H1 (cell line): ENCODE data around the gene CCDC141. TPM values are rescaled to one million over a fixed set of nuclear protein-coding genes. Genes with fewer than 3 reads are reported as not detected.
A peak's percentile ranks its signal among the peaks of the same experiment; 100 is the strongest.

Experiments
- CTCF ChIA-PET: fragments of 300-600 bp; sonication (Branson Sonifier 250); formaldehyde crosslinking; loops from one replicate; lab custom pipeline; 2021; ENCODE audit not compliant: partially characterized antibody; lab: Charles Lee
- POLR2A ChIA-PET: fragments of 300-600 bp; sonication (Branson Sonifier 250); formaldehyde crosslinking; loops from one replicate; lab custom pipeline; 2021; ENCODE audit warnings: inconsistent platforms; ENCODE audit not compliant: partially characterized antibody; lab: Charles Lee
- DNase-seq, 2 experiments: peaks; one replicate each; pipeline versions ENCODE4 v3.0.0 to v3.0.0-alpha.2; 2010 to 2022; ENCODE audit warnings: low spot score in 2 of 2, low read depth in 1 of 2, mixed read lengths in 1 of 2
- FAIRE-seq: peaks from 2 replicates; lab custom pipeline; 2011; peaks lifted over from hg19 to GRCh38; lab: Jason Lieb, UNC
- H2AFZ ChIP-seq: 2 replicates; pipeline ENCODE4 v1.8.1; 2012; ENCODE audit warnings: low read length, inconsistent platforms
- H2AK5ac ChIP-seq: 2 replicates; pipeline ENCODE4 v1.6.1; 2013; ENCODE audit warnings: low read depth, low read length
- H2BK120ac ChIP-seq: replicated peaks from 2 replicates; pipeline ENCODE3; 2013; ENCODE audit warnings: low read depth, low read length, inconsistent platforms
- H2BK12ac ChIP-seq: 2 replicates; pipeline ENCODE4 v1.6.1; 2013; ENCODE audit warnings: low read depth, low read length
- H2BK15ac ChIP-seq: 2 replicates; pipeline ENCODE4 v1.6.1; 2013; ENCODE audit warnings: low read length
- H2BK20ac ChIP-seq: 2 replicates; pipeline ENCODE4 v1.6.1; 2013; ENCODE audit warnings: low read length
- H2BK5ac ChIP-seq: 2 replicates; pipeline ENCODE4 v1.6.1; 2013; ENCODE audit warnings: low read depth, low read length
- H3K14ac ChIP-seq: 2 replicates; pipeline ENCODE4 v1.6.1; 2013; ENCODE audit warnings: inconsistent platforms; ENCODE audit not compliant: insufficient read length
- H3K18ac ChIP-seq: 2 replicates; pipeline ENCODE4 v1.6.1; 2013; ENCODE audit warnings: low read length; ENCODE audit errors: extremely low read depth
- H3K23ac ChIP-seq: 2 replicates; pipeline ENCODE4 v1.6.1; 2013; ENCODE audit warnings: inconsistent platforms; ENCODE audit not compliant: insufficient read length
- H3K23me2 ChIP-seq: 2 replicates; pipeline ENCODE4 v1.6.1; 2013; ENCODE audit warnings: low read depth, low read length
- H3K27ac ChIP-seq: 2 replicates; pipeline ENCODE4 v1.6.1; 2011; ENCODE audit warnings: low read depth, low read length, inconsistent platforms
- H3K27me3 ChIP-seq, 4 experiments: replicated peaks in 1 of 4; 1 replicate in 1 of 4; 2 replicates in 3 of 4; pipeline versions ENCODE4 v1.6.1 to v1.8.1; 2011 to 2013; ENCODE audit warnings: low read length in 3 of 4, mild to moderate bottlenecking in 3 of 4, inconsistent platforms in 2 of 4, mixed read lengths in 2 of 4, moderate library complexity in 1 of 4; ENCODE audit not compliant: control insufficient read depth in 3 of 4, insufficient read depth in 3 of 4; ENCODE audit errors: extremely low read depth in 1 of 4
- H3K36me3 ChIP-seq, 4 experiments: 2 replicates each; pipeline versions ENCODE4 v1.6.1 to v1.8.1; 2011 to 2013; ENCODE audit warnings: mild to moderate bottlenecking in 4 of 4, low read length in 3 of 4, moderate library complexity in 2 of 4, control low read depth in 1 of 4, inconsistent platforms in 1 of 4; ENCODE audit not compliant: insufficient read depth in 4 of 4, control insufficient read depth in 2 of 4
- H3K4ac ChIP-seq: replicated peaks from 2 replicates; pipeline ENCODE3; 2013; ENCODE audit warnings: low read length, low read depth, mixed read lengths, inconsistent platforms; ENCODE audit not compliant: insufficient read length
- H3K4me1 ChIP-seq, 4 experiments: replicated peaks in 1 of 4; 1 replicate in 1 of 4; 2 replicates in 3 of 4; pipeline versions ENCODE4 v1.6.1 to v1.8.1; 2011 to 2013; ENCODE audit warnings: low read length in 3 of 4, inconsistent platforms in 2 of 4, mixed read lengths in 1 of 4; ENCODE audit not compliant: insufficient read depth in 4 of 4, control insufficient read depth in 3 of 4
- H3K4me2 ChIP-seq, 2 experiments: 2 replicates each; pipeline versions ENCODE4 v1.6.1 to v1.8.1; 2011 to 2013; ENCODE audit warnings: low read depth in 2 of 2, low read length in 2 of 2, control low read depth in 1 of 2, inconsistent platforms in 1 of 2, mild to moderate bottlenecking in 1 of 2; ENCODE audit not compliant: insufficient read depth in 1 of 2
- H3K4me3 ChIP-seq, 4 experiments: fragments of 200-600, 300-600 bp in 1 of 4; sonication (generic), shearing (Covaris generic), sonication (Bioruptor Twin) in 1 of 4; 2 replicates each; pipeline versions ENCODE4 v1.5.1 to v1.8.1; 2011 to 2016; ENCODE audit warnings: low read length in 4 of 4, low read depth in 3 of 4, control low read depth in 2 of 4, inconsistent platforms in 2 of 4, mild to moderate bottlenecking in 2 of 4, mixed read lengths in 1 of 4, moderate library complexity in 1 of 4; ENCODE audit not compliant: insufficient read depth in 2 of 4; ENCODE audit errors: extremely low read depth in 1 of 4
- H3K56ac ChIP-seq: replicated peaks from 2 replicates; pipeline ENCODE3; 2013; ENCODE audit warnings: low read depth, mild to moderate bottlenecking, mixed read lengths, low read length, inconsistent platforms; ENCODE audit not compliant: insufficient read length
- H3K79me1 ChIP-seq: 2 replicates; pipeline ENCODE4 v1.6.1; 2013; ENCODE audit warnings: low read depth, low read length, control low read depth
- H3K79me2 ChIP-seq, 2 experiments: 2 replicates each; pipeline versions ENCODE4 v1.6.1 to v1.8.1; 2012 to 2013; ENCODE audit warnings: low read length in 2 of 2, mild to moderate bottlenecking in 2 of 2, inconsistent platforms in 1 of 2; ENCODE audit not compliant: insufficient read depth in 2 of 2, control insufficient read depth in 1 of 2
- H3K9ac ChIP-seq, 4 experiments: replicated peaks in 1 of 4; 1 replicate in 1 of 4; 2 replicates in 3 of 4; pipeline versions ENCODE4 v1.6.1 to v1.8.1; 2011 to 2013; ENCODE audit warnings: low read depth in 3 of 4, low read length in 3 of 4, control low read depth in 2 of 4, mild to moderate bottlenecking in 2 of 4, moderate library complexity in 2 of 4, inconsistent platforms in 1 of 4; ENCODE audit errors: extremely low read depth in 1 of 4
- H3K9me3 ChIP-seq, 2 experiments: 2 replicates each; pipeline versions ENCODE4 v1.6.1 to v1.8.1; 2012 to 2013; ENCODE audit warnings: mild to moderate bottlenecking in 2 of 2, moderate library complexity in 2 of 2, control low read depth in 1 of 2, inconsistent platforms in 1 of 2, low read depth in 1 of 2, low read length in 1 of 2, mixed read lengths in 1 of 2; ENCODE audit not compliant: insufficient read depth in 2 of 2
- H4K20me1 ChIP-seq, 2 experiments: replicated peaks in 1 of 2; 2 replicates each; pipeline versions ENCODE3 to v1.8.1; 2011 to 2013; ENCODE audit warnings: inconsistent platforms in 2 of 2, low read length in 2 of 2, mild to moderate bottlenecking in 1 of 2; ENCODE audit not compliant: insufficient read depth in 2 of 2, control insufficient read depth in 1 of 2
- H4K5ac ChIP-seq: 2 replicates; pipeline ENCODE4 v1.6.1; 2013; ENCODE audit warnings: low read length, low read depth, mixed read lengths, inconsistent platforms; ENCODE audit not compliant: insufficient read length
- H4K8ac ChIP-seq: 2 replicates; pipeline ENCODE4 v1.8.0; 2013; ENCODE audit warnings: mild to moderate bottlenecking, moderate library complexity, low read length, inconsistent platforms; ENCODE audit not compliant: insufficient read depth; ENCODE audit errors: extremely low read depth
- H4K91ac ChIP-seq: replicated peaks from 2 replicates; pipeline ENCODE3; 2013; ENCODE audit warnings: low read length, mixed read lengths, inconsistent platforms; ENCODE audit not compliant: insufficient read length
- CREB1 ChIP-seq: IDR thresholded peaks from 2 replicates; pipeline ENCODE4 v1.6.1; 2012; ENCODE audit warnings: inconsistent platforms
- KDM4A ChIP-seq: IDR thresholded peaks from one replicate; pipeline ENCODE4 v1.7.1; 2012; ENCODE audit warnings: low read depth, mild to moderate bottlenecking, moderate library complexity, low read length, inconsistent platforms; ENCODE audit not compliant: severe bottlenecking
- SRF ChIP-seq: IDR thresholded peaks from 2 replicates; pipeline ENCODE4 v1.6.1; 2011; ENCODE audit warnings: mild to moderate bottlenecking, low read depth, low read length, moderate library complexity
- WGBS, 2 experiments: shearing (Covaris generic) in 1 of 2; methylation state at CpG; one replicate each; pipeline versions ENCODE4 v1.1.6 to v1.1.7; 2013 to 2015; ENCODE audit warnings: low lambda C conversion rate in 2 of 2, mixed read lengths in 2 of 2, inconsistent platforms in 1 of 2, low coverage in 1 of 2, missing lambda C conversion rate in 1 of 2; ENCODE audit not compliant: insufficient replicate concordance in 2 of 2, insufficient coverage in 1 of 2, insufficient read length in 1 of 2; ENCODE audit errors: extremely low coverage in 1 of 2, missing lambda C conversion rate in 1 of 2; 5-methylcytosine and 5-hydroxymethylcytosine counted together
- polyA plus RNA-seq, 7 experiments: library from polyadenylated mRNA; depleted of rRNA in 3 of 7; stranded (reverse) in 5 of 7; unstranded in 2 of 7; fragments of >200 nt in 5 of 7; fragments of 200-250 nt in 2 of 7; gene quantifications; 1 replicate in 5 of 7; 2 replicates in 1 of 7; 4 replicates in 1 of 7; pipeline versions ENCODE4 v1.2.1 to v1.2.3, GENCODE V29; 2011 to 2013; ENCODE audit warnings: missing spikeins in 2 of 7, mixed read lengths in 2 of 7
- total RNA-seq: library from RNA; stranded (reverse); fragmentation: NEBNext Ultra II Directional; extraction: Animal tissue kit (Norgen Biotek cat#: 25700); gene quantifications from 2 replicates; pipeline ENCODE4 v1.2.1, GENCODE V29; 2021
- TF ChIP-seq, protein P1 (sequence below): IDR thresholded peaks from 2 replicates; pipeline ENCODE4 v1.6.1; 2011; ENCODE audit warnings: low read depth, mild to moderate bottlenecking, low read length; ENCODE audit not compliant: insufficient read depth

CCDC141 gene
- total and polyA plus RNA-seq, 2 of the 8 experiments (the other 6 are each of a cell fraction or from before 2014, with no cell fraction given) = 0.56 to 21.6 TPM

DNA sequence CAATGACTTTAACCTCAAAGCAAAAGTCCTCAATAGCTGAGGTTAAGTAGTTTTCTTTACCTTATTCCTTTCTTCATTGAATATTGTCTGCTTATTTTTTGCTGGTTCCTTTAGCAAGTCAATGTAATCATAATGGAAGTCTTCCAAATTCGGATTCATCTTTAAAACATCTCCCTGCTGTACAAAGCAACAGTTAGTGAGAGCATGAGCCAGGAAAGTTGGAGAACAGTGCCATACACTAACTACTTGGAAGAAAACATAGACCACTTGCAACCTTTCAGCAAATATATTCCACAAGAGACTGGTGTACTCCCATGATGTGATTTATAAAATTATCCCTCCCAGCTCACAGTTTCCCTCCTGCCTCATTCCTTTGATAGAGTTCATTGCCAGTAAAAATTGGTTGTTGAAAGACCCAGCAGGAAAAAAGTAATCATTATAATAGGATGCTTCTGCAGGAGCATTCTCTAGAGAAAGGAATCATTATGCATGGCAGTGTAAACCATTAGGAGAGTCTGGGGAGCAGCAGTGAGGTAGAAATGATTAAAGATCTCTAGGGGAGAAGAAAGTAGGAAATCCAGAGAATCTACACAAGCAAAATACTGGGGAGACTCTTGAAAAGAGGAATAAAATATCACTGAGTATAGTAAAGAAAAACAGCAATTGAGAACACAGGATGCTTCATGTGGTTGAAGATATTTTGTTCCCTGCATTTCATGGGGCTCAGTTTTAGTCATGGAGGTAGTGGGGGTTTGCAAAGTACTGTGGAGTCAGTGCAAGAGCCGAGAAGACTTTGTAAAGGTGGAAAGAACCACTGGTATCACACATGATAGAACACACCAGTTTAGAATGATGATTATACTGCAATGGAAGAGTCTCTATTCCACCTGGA lies 204.1 kb downstream of the CCDC141 start:
- no peak overlapping the region for H3K23ac ChIP-seq
- H2BK5ac ChIP-seq = no peak overlapping the region
- H3K18ac ChIP-seq = no peak overlapping the region
- no peak overlapping the region for H2AFZ ChIP-seq
- DNase-seq = no peak
- H2BK12ac ChIP-seq = no peak overlapping the region
- no peak overlapping the region for H2BK15ac ChIP-seq
- no peak overlapping the region for H2AK5ac ChIP-seq
- H3K36me3 ChIP-seq = no peaks in the 10 kb centered on the region; a peak in 1 of 8 replicates
- no peak overlapping the region for H3K14ac ChIP-seq
- no peaks in the 10 kb centered on the region for H4K20me1 ChIP-seq
- 60% methylated on average over 2 of the region's 2 CpGs; no CpG with 5 or more reads in 1 of the 2 experiments for WGBS, 2 experiments
- peaks cover 0 to 3% of the 10 kb centered on the region in 2 experiments; a peak in 1 of 4 replicates for H3K9me3 ChIP-seq
- H3K4ac ChIP-seq = no peak overlapping the region
- no peaks in the 10 kb centered on the region for H3K79me2 ChIP-seq
- no peak for FAIRE-seq
- H3K4me2 ChIP-seq = peak overlapping the region; percentile 30 to 34; a peak in 3 of 4 replicates
- POLR2A ChIA-PET = no interaction called here
- H3K23me2 ChIP-seq = no peaks in the 10 kb centered on the region
- CTCF ChIA-PET = interaction anchor here (0.8 to 1.9 kb wide), 4 partner anchors 20 to 41 kb away, joined by 3 to 4 read pairs (median 4); no protein-coding TSS in a partner anchor
- no peak overlapping the region for H3K27ac ChIP-seq
- no peak overlapping the region for H4K91ac ChIP-seq
- no peak overlapping the region for H3K4me3 ChIP-seq
- no peak overlapping the region for H2BK120ac ChIP-seq
- no peak overlapping the region for H4K5ac ChIP-seq
- H3K79me1 ChIP-seq = no peaks in the 10 kb centered on the region
- H3K9ac ChIP-seq = no peak overlapping the region
- peaks cover 0 to 13% (median 7%) of the 10 kb centered on the region in 4 experiments; a peak in 3 of 7 replicates for H3K4me1 ChIP-seq
- no peak overlapping the region for H4K8ac ChIP-seq
- no peak overlapping the region for H3K56ac ChIP-seq
- H3K27me3 ChIP-seq = no peaks in the 10 kb centered on the region
- no peak overlapping the region for H2BK20ac ChIP-seq
- TF ChIP-seq, protein P1, sequence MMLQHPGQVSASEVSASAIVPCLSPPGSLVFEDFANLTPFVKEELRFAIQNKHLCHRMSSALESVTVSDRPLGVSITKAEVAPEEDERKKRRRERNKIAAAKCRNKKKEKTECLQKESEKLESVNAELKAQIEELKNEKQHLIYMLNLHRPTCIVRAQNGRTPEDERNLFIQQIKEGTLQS = no peak
- TF ChIP-seq KDM4A (no peak), SRF (no peak), CREB1 (no peak)
